Ecto neural progenitor cell (in vitro differentiated cells): Measurements from ENCODE around the gene ANKRD22.
A peak's percentile ranks its signal among the peaks of the same experiment; 100 is the strongest.
"Not testable (repeated sequence)": the region's sequence is repeated elsewhere in the genome, so short reads cannot be mapped to it uniquely, and the experiment has no call there.

Experiments
- DNase-seq: peaks from one replicate; pipeline ENCODE4 v3.0.0-alpha.2; 2018; ENCODE audit warnings: low spot score

ANKRD22 gene

DNA sequence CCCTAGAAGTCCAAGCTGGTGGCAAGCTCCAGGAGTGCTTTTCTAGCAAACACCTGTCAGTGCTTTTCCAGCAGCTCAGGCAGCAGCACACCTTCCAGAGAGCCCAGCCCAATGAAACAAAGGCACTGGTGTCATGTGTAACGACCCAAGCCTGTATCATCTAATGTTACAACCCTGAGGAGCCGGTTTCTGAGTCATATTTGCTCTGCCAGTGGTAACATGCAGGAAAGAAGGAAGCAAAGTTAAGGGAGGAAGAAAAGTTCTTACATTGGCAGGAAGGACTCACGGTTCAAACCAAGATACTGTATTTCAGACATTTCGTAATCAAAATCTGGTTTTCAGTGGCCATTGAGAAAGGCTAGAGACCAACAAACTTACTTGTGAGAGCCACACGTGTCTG, at the start of gene ANKRD22:
Gene ANKRD22 (minus strand): TSS at position 139 of the 400 bp plus-strand sequence. CDS start 237 bp downstream, outside the sequence.
- DNase-seq = no peak

DNA sequence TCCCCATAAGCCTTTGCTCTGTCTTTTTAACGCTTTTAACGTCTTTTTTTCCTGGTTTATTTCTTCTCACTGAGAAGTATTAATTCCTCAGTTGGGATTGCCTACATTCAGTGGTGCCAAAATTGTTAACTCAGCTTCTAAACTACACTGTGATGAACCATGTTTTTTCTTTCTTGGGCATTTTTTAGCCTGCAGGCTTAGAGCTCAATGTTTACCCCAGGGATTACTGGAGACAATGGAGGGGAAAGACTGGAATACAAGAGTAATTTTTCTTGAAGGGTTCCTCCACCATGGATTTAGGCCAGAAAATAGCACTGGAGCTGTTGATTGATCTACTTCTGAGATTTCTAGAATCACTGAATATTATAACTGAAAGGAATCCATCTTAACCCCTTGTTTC, 48.2 kb upstream of the ANKRD22 start:
- no peak for DNase-seq

DNA sequence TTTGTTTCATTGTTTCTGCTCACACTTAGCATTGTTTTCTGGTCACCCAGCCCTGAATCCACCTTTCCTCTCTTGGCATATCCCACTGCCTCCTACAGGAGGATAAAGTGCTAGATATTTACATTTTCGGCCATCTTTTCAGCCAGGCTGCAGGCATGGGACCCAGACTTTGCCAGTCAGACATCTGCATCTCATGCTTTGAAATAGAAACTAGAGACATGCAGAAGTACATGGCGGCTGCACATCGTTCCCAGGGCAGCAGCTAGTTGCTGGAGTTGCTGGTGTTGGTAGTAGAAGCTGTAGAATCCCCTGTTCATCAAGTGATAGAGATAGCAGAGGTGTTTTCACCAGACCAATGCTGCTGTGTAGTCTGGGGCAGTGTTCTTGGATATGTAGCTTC, 47.1 kb upstream of the ANKRD22 start:
- no peak for DNase-seq

DNA sequence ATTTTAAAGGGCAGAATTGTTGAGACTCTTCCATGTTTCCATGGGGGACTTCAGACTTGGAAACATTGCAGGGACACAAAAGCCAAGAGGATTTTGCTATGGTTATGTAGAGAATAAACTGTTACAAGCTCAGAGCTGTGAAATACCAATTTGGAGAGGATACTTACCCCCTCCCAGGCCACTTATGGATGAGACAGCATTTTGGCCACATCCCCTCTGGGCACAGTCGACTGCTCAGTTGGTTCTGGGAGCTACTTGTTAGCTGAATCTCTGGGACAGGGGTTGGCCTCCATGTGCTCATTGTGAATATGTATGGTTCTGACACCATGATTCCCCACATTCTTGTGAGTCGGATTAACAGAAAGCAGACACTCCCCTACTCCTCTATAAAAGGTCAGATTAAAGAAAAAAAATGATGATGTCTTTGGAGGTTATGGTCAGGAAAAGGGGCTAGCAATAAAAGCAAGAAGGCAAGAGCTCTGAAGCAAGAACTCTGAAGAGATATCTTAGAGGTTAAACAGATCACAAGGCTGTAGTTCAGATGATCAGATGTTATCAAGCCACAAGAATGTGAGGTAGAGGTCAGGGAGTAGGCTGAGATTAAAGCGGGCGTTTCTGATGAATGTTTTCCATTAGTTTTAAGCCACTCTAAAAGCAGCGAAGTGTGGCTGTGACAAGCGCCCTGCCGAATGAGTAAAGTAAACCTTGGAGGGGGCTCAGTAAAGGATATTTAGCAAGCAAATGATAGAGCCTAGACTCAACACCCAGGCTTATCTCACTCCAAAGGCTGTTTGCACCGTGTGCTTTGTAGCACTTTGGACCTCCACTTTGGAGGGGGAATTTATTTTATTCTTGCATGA, 45.6 kb upstream of the ANKRD22 start:
- no peak for DNase-seq

DNA sequence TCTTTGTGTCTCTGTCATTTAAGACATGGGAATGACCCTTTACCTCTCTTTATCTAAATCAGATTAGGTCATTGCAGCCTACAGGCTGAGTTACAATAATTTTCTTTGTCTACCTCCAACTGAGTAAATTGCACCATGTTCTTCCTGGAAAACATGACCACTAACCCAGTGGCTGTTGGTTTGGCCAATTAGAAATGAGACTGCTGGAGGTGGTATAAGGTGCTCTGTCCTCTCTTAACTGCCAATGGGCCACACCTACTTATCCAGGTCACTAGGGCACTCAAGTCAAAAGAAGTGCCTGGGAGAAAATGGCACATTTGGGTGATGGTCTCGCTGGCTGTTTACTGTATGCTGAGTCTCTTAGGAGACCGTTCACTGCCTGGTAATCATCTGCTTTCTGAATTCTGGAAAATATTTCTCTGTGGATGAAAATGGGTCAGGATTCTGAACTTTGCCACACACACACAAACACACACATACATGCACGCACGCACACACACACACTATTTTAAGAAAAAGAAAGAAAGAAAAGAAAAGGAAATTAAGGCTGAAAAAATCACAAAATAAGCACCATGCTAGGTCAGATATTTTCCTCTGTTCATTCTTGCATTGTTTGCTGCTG, 44.8 kb upstream of the ANKRD22 start:
- DNase-seq = no peak

DNA sequence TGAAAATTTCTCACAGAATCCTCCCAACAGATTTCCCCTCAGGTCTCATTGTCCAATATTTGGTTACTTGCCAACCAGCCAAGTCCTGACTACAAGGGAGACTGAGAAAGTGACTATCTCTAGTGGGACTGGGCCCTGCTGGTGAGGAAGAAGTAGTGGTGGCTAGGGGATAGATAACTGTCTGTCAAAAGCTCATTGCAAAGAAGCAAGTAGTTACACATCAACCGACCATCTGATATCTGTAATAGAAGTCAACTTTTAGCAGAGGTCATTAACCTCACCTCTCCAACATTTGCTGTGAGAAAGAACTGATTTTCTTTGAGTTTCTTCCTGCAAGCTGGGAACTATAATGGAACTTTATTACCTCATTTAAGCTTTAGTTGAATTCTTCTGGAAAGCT, 43.6 kb upstream of the ANKRD22 start:
- no peak for DNase-seq

DNA sequence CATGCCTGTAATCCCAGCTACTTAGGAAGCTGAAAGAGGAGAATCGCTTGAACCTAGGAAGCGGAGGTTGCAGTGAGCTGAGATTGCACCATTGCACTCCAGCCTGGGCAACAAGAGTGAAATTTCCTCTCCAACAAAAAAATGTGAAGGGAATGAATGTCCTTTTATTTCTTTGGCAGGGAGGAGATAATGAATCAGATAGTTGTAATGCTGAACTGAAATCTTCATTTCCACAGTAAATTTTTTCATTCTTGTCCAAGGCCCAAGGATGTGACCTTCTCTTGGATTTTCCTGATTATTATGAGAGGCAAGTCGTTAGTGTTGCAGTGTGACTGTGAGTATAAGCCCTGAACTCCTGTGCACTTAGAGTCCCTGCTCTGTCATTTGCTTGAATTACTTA, 42.0 kb upstream of the ANKRD22 start:
- no peak for DNase-seq

DNA sequence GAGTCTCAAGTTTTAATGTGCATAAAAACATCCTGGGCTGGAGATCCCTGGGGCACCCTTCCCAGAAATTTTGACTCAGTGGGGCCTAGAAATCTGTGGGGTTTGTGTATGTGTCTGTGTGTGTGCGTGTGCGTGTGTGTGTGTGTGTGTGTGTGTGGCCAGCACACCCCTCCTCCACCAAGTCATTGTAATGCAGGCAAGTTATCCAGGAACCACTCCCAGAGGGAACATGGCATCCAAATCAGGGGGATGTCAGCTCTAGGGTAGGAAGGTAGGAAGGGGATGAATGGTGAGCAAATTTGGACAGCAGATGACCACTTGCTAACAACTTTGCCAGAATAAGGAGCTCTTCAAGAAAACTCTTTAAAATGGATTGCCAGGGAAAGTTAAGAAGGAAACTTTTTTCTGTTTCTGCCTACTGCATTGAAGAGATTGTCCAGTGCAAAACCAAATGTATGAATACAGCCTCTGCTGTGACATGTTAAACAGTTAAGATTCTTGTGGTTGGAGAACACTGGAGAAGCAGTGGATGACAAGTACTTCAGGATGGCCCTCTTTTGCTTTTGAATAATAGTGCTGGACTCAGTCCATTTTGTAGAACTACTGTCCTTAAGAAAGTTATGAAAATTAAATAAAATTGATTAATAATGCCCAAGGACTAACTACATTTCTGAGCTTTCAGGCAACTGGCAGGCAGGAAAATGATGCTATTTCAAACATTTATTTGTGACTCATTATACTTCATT, 40.8 kb upstream of the ANKRD22 start:
- no peak for DNase-seq

DNA sequence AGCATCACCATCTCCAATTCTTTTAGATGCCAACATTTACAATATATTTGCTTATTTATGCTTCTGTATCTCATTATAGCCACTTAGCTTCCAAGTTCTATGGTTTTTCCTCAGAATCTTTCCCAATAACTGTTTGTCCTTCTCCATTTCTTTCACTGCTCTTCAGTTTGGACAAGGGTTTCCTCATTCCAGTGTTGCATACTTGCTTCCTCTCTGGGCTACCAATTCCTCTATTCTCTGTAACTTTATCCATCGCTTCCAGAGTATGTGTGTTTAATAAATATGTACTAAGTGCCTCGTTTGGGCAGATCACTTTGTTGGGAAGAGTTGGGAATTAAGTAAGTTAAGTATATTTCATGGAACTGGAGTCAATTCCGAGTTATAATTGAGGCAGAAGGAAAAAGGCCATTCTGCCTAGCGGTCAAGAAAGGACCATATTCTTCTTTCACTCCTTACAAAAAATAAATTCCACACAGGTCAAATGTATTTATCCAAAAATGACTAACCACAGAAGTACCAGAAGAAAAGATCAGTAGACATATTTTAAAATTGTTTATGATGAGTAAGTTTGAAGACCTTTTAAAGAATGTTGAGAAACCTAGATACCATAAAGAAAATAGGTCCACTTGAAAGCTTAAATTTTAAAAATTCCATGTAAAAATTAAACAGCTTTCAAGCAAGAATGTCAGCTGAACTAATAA, 39.2 kb upstream of the ANKRD22 start:
- no peak for DNase-seq

DNA sequence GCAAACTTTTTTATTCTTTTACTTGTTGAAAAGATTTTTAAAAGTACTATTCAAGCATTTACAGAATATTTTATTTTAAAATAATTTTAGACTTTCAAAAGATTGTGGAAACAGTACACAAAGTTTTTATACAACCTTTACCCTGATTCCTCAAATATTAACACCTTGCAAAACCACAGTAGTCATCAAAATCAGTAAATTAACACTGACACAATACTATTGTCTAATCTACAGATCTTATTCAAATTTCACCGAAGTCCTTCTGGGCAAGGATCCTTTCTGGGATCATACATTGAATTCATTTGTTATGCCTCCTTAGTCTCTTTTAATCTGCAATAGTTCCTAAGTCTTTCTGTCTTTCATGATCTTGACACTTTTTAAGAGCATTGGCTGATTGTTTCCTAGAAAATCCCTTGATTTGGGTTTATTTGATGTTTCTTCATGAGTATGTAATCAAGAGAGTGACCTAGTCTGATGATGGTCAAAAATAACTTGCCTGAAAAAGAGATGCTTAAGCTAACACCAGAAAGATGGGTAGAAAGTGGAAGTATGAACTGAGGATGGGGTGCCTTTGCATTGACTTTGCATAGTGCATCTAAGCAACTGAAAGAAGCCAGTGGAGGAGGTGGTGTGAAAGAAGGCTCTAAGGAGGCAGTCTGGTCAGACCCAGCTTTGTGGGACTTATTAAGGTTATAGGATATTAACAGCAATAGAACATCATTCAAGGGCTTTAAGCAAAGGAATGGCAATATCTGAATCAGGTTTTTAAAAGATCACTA, 38.1 kb upstream of the ANKRD22 start:
- DNase-seq = no peak

DNA sequence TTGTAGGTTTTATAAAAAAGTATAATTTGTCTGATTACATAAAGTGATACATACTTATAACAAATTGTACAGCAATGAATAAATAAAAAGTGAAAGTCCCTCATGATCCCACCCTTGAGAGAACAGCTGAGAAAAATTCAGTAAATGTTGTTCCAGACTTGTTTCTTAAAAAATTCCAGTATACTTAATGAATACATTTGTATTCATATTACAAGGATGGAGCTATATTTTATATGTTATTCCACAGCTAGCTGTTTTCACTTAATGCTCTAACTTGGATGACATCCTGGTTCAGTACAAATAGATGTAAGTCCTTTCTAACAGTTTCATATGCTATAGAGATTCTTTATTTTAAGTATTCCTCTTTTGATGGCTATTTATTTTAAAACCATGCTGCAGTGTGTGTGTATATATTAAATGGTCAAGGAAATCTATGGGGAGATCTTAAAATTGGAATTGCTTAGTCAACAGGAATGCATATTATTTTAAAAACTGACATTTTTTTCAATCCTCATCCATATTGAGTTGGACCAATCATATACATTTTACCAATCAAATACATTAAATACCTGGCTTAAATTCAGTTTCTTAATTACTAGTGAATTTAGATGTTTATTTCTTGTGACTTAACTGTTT, 37.3 kb upstream of the ANKRD22 start:
- no peak for DNase-seq

DNA sequence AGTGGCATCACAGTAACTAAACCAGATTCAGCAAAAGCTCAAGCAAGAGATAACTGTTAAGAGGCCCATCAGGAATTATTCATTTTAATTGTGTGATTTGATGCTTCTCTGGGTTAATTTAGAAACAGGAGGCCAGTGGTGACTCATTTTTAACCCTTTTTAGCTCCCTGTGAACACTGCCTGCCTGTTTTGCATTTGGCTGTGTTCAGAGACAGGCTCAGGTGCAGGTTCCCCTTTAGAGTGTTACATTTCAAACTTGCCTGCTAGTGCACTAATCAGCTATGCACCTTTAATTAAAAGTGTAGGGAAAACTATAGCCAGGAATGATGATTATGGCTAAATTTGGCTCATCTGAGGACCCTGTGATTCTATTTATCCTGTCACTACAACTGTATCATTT, 34.9 kb upstream of the ANKRD22 start:
- no peak for DNase-seq

DNA sequence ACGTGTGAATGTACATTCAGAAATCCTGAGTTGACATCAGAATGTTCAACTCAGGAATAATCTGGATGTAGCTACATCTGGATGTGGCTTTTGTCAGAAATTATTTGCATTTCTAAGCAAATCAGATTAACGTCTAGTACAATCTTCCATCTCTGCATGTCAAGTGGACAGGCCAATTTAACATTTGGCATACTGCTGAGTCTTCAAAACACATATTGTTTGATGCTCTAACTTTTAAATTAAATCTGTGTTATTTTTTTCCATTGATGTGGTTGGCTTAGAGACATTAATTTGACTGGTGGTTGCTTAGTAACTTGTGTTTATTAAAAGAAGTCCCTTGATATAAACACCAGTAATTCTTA, 31.8 kb upstream of the ANKRD22 start:
- no peak for DNase-seq

DNA sequence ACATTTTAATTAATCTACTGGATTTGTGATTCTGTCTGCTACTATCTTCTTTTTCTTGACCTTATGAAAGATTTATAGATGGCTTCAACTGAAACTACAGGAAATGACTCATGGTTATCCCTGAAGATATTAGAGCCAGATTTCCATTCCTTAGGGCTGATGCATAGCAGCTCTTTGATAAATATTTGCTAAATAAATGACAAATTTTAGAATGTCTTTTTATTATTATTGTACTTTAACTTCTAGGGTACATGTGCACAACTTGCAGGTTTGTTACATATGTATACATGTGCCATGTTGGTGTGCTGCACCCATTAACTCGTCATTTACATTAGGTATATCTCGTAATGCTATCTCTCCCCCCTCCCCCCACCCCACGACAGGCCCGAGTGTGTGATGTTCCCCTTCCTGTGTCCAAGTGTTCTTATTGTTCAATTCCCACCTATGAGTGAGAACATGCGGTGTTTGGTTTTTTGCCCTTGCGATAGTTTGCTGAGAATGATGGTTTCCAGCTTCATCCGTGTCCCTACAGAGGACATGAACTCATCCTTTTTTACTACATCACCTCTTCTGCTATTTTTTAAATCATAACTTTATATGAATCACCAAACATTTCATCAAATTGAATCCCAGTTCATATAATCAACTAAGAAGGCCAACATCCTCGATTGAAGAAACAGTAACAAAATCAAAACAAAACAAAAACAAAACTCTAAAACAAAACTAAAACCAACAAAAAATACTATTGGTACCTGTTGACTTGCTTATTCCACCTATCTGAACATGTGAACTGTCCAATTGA, 31.2 kb upstream of the ANKRD22 start:
- not testable (repeated sequence) for DNase-seq

DNA sequence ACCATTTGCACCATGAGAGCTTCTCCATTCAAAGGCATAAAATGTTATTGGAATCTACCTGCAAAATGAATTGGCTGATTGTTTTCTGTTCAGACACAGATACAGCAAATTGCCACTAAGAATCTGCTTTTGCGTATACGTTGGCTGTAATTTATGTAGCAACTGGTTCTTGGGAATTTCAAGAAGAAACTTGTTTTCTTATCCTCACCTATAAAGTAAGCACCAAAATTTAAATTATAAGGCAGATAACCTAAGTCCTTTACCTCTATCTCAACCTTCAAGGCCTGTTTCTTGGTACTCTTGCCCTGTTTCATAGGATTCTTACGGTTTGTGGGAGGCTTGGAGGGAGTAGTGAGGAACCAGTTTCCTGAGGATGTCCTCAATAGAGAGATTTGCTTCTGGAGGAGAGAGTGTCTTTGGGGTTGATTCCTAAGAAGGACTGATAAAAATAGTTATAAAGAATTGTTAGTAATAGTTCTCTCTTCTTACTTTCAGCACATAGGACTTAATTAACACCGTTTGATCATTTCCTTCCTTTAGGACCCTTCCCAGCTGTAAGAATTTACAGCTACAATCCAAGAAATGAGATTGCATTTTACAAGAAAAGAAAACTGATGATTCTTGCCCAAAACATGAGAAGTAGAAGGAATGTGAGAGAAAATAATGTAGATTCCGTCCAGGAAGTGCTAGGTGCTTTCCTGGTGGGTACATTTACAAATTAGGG, 30.4 kb upstream of the ANKRD22 start:
- no peak for DNase-seq

DNA sequence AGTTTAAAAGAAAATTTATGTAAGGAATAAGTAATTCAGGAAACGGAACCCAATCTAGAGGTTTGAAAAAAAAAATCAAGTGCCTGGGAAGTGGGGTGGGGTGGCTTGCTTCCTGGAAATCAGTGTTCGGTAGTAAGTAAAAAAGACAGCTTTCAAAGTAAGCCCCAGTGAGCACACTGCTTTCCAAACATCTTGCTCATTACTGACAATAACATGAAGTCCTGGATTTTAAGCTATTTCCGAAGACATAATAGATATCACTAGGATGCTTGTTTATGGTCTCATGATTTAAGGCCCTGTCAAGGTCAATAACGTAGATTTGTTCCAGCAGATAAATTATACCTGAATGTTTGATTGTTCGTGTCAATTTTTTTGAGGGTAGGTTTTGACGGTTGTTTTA, 29.7 kb upstream of the ANKRD22 start:
- no peak for DNase-seq

DNA sequence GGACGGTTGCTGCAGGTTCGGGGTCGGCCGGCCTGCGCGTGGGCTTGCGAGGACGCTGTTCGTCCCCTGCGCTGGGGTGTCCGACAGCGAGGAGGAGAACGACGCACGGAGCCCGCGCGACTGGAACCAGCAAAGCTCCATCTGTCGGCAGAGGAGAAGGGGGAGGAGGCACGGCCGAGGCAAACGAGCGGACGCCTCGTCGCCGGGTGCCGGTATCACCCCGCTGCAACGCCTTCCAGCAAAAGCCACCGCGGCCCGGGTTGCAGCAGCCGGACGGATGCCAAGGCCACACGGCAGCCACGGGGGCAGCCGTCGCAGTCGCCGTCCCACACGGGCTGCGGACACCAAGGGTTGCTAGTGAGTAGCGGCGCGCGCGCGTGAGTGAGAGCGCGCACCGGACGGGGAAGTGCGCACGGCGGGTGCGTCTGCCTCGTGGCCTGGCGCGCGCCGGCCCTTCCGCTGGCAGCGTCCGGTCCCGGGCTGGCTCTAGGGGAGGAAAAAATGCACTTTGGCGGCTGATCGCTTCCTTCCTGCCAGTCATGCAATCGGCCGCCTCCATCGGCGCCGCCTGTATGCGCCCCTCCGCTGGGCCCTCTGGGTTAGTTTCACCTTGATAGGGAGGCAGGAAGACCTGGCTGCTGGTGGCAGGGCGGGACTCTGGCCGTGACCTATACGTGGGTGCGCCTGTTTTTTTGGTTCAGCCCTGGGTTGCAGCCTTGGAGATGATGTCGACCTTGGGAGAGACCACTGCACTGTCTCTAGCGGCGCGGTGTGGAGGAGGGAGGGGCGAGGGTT, 28.8 kb upstream of the ANKRD22 start:
- peak; percentile 81 for DNase-seq

DNA sequence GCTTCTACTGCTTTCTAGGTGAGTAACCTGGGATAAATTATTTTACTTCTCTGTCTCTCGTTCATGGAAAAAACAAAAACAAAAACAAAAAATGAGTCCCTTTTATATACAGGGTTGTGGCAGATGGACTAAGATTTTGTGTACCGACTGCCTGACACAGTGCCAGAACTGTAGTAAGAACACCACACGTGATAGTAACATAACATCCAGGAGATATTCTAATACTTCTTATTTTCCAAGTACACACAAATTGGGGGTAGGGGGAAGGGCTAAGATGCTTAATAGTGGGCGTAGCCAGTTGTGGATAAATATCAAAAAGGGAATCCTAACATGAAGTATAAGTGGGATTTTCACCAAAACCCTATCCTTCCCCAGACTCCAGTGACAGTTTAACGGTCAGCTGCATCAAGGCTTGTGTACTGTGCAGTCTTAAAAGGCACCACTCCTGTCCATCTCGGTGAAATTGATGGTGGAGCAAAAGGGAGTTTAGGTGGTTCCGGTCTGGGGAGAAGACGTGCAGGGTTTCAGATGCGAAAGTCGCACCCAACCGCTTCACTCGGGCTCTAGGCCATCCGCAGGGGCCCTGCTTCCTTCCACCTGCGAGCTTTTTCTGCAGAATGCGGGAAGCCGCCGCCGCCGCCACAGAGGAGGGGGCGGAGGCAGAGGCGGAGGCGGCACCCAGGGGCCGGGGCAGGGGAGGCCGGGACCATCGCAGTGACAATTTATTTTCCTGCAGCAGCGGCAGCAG, 28.1 kb upstream of the ANKRD22 start, which contains the start of gene STAMBPL1:
Gene STAMBPL1 (plus strand): TSS at position 712 of the 748 bp plus-strand sequence. CDS start 21,464 bp downstream, outside the sequence.
- DNase-seq = no peak
